ENCODE measurements around the gene NFRKB.
"Not testable (repeated sequence)": the region's sequence is repeated elsewhere in the genome, so short reads cannot be mapped to it uniquely, and the experiment has no call there.

Gene NFRKB

DNA sequence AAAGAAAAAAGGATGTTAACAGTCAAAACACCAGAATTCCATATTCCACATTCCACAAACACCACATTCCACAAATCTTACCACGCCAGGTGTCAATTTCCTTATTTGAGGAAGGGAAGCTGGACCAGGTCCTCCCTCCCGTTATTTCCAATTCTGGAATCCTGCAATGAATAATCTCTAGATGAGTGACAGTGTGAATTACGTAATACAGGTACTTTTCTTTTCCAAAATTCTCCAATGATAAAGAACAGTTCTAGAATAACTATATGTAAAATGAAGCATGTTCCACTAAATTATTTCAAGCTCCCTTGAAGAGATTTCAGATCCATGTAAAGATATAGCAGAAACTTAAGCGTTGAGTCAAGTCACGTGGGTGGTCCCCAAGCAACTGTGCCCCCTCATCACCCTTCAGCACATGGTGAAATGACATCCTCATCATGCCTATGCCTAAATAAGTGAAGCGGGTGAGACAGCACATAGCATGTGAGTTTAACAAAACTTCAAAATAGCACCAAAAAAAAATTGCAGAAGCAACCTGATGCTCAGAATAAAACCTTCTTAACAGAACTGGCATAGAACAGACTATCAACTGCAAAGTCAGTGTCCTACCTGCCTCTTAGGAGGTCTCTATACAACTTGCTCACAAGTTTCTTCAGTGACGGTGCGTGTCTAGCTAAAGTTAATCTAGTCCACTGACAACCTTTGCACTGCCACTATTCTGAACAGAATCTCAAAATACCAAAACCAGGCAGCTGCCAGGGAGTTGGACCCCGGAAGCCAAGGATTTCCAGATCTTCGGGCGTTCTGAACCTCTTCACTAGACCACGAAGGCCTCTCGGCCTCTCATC, 876 bp downstream of the NFRKB start:
- DNase-seq (ENCODE audit: low read depth in 2 of 2, low spot score in 1 of 2), result no peak

DNA sequence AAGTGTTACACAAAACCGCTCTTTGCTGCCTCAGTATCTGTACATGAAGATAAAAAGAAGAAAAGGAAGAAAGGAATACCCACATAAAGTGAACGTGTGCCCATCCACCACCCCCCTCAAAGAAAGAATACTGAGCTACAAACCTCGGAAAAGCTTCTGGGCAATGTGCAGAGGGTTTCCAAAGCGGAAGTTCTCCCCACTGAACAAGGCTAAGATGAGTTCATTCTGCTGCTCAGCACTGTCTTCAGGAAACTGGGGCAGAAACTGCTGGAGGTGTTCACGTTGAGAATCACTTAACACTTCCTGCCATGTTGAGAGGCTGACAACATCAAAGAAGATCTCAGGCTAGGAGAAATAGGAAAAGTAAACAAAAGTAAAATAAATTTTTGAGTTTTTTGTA, 6.9 kb downstream of the NFRKB start:
- no peak for DNase-seq (ENCODE audit: low read depth in 2 of 2, low spot score in 1 of 2)

DNA sequence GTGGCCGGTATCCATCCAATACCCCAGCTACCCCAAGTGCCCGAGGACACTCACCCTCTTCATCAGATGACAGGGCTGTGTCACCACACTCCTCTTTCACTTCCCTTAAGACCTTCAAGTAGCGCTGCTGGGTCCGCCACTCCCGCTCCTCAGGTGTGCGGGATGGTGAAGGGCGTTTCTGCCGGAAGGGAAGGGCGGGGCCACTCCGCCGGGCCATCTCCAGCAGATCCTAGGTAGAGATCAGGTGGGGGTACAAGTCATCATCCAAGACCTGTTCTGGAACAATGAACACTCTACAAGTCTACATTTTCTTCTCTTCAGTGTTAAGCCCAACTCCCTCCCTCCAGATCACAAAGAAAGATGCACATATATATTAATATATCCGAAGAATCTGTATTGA, 10.0 kb downstream of the NFRKB start:
- DNase-seq (ENCODE audit: low read depth in 2 of 2, low spot score in 1 of 2), result no peak

DNA sequence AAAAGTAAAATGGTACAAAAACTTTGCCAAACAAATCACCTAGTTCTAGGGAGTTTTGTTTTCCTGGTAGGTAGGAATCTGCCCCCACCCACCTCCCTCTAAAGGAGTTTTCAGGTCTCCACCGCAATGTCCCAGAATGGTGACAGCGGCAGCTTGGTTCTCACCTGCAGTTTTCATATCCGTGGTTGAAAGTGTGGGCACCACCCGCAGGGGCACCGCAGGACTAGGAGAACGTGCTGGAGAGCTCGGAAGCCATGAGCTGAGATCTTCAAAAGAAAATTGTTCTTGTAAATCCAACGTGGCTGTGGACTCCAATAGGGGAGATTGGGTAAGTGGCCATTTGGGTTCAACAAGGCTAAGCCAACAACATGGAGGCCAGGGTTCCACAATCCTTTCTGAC, 10.8 kb downstream of the NFRKB start:
- no peak for DNase-seq (ENCODE audit: low read depth in 2 of 2, low spot score in 1 of 2)

DNA sequence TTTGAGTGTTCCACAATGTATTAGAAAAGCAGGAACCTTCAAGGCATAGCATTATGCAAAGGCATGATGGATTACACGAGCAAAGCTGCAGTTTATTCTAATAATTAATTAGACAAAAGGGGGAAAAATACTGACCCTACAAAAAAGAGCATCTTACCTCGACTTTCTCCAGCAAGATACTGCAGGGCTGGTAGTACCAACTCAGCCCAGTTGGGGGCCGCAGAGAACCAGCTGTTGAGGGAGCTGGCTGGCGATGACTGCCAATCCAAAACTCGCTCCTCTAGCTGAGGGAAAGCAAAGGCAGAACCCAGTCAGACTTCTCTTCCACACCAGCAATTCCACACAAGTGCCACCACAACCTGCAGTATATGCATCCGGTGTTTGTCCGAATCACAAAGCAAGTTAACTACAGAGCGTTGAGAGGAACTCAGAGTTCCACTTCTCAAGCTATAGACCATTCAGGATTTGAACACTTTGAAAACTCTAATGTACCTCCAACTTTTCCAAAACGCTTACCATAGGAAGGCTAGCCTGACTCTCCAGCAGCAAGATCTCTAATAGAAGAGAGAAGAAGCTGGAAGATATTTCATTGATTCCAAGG, 13.7 kb downstream of the NFRKB start:
- no peak for DNase-seq (ENCODE audit: low read depth in 2 of 2, low spot score in 1 of 2)

DNA sequence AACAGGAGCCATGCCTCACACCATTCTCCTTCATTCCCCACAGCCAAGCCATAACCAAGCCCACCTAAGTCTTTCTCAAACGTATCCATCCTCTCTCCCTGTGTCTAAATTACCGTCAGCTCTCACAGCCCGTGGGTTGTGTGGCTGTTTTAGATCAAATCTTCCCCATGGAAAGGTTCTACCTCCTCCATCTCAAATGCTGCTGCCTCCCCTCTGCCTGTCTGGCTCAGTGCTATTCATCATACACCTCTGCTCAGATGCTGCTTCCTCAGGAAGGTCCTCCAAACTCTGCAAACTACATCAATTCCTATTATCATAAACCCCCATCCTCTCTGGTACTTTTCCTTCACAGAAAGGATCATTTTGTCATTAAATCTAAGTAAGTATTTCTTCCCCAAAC, 15.1 kb downstream of the NFRKB start:
- no peak for DNase-seq (ENCODE audit: low read depth in 2 of 2, low spot score in 1 of 2)

DNA sequence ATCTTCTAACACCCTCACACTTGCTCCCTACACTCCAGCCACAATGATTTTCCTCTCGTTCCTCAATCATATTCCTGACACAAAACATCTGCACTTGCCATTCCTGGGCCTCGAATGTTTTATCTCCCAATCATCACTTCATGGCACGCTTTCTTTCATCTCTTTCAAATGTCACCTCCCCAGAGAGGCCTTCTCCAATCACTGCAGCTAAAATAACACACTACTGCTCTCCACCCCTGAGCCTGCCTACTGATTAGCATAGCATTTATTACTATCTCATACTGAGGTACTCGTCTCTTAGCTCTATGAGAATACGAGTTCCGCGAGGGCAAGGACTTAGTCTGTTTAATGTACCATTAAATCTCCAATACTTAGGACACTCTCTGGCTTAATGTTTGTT, 23.5 kb downstream of the NFRKB start:
- DNase-seq (ENCODE audit: low read depth in 2 of 2, low spot score in 1 of 2), result no peak

DNA sequence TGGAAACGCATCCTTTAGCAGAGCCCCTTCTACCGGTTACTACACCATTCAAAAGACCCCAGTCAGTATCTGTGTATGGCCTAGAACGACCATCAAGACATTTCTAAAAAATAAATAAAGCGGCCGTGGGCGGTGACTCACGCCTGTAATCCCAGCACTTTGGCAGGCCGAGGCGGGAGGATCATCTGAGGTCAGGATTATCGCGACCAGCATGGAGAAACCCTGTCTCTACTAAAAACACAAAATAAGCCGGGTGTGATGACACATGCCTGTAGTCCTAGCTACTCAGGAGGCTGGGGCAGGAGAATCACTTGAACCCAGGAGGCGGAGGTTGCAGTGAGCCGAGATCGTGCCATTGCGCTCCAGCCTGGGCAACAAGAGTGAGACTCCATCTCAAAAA, 26.8 kb downstream of the NFRKB start:
- not testable (repeated sequence) for DNase-seq (ENCODE audit: low read depth in 2 of 2, low spot score in 1 of 2)

DNA sequence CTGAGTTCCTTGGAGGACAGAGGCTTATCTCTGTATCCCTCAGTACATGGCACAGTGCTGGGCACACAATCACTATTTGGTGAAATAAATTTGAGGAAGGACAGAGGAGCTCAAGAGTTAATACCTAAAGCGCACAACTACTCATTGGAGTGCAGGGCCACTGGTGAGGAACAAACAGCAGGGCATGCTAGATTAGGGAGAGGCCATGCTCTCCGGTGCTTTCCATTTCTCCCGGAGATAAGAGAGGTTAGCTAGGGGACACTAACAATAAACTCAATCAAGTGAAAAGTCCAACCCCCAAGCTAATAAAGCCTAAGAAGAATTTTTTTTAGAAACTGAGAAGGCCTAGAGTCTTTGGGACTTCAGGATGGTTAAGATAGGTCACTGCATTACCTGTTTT, 29.1 kb downstream of the NFRKB start:
- no peak for DNase-seq (ENCODE audit: low read depth in 2 of 2, low spot score in 1 of 2)

DNA sequence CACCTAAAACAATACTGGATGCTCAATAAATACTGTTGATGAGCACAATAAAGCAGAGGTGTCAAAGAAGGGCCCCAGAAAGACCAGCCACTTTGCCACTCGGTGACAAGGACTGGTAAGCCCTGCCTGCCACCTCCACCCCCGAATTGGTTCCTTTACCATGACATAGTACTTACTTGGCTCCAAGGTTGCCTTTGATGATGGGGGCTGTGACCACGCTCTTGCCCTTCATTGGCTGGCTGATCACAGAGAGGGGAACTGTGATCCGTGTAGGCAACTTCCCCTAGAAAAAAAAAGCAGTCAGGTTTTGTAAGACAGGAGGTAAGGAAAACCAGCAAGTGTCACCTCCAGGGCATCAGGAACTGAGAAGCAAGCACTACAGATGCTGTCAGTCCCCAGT, 29.7 kb downstream of the NFRKB start:
- DNase-seq (ENCODE audit: low read depth in 2 of 2, low spot score in 1 of 2), result no peak

DNA sequence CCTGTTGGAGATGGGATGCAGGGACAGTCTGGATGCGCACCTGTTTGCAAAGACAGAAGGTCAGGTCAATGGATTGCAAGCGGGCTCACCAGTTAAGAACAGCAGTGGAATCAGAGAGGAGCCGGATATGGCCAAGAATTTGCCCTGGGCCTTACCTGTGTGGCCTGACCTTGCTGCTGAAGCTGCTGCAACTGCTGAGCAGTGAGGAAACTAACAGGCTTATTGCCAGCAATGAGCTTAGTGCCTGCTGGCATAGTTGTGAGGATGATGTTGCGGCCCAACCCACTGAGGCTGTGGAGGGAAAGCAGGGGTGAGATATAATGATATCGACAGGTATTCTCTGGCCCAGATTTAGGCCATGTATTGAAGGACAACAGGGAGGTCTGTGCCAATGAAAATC, 30.6 kb downstream of the NFRKB start:
- no peak for DNase-seq (ENCODE audit: low read depth in 2 of 2, low spot score in 1 of 2)

DNA sequence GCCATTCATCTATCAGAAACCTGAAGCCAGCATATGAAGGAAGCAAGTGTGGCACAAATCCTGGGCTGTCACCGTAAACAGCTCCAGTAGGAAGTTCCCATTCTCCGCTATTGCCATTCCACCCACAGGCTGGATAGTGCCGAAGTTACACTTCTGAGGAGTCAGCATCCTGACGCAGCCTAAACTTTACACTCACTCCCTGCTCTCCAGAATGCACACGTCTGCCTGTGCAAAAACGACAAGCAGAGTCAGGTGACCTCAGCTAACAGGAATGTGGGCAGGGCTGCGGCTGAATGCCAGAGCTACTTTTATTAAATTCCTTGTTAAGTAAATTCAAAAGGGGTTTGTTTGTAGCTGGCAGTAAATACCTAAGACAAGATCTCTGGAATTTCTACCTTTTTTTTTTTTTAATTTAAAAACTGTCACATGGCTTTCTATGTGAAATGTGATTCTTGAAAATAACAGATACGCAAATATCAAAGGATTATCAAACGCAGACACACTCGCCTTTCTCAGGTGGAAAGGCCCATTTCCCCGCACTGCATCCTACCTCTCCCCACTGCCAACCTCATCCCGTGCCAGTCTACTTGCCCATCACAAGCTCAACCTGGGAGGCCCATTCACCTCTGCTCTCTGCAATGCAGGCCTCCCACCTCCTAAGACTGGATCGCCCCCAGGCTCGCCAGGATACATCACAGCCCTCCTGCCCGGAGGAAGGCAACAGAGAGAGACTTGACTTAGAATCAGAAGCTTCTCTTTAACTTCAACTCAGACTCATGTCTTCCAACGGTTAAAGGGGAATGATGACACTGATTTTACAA, 33.5 kb downstream of the NFRKB start:
- no peak for DNase-seq (ENCODE audit: low read depth in 2 of 2, low spot score in 1 of 2)

DNA sequence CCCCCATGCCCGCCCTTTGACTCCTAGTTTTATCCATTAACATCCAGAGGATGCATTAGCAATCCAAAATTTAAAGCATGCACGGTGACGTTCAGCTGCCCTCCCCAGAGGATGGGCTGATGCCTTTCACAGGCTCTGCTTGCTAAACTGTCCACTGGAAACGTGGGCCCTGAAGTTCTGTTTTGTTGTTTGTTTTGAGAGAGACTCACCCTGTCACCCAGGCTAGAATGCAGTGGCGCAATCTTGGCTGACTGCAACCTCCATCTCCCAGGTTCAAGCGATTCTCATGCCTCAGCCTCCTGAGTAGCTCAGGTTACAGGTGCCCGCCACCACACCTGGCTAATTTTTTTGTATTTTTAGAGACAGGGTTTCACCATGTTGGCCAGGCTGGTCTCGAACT, 39.3 kb downstream of the NFRKB start:
- DNase-seq (ENCODE audit: low read depth in 2 of 2, low spot score in 1 of 2), result no peak

DNA sequence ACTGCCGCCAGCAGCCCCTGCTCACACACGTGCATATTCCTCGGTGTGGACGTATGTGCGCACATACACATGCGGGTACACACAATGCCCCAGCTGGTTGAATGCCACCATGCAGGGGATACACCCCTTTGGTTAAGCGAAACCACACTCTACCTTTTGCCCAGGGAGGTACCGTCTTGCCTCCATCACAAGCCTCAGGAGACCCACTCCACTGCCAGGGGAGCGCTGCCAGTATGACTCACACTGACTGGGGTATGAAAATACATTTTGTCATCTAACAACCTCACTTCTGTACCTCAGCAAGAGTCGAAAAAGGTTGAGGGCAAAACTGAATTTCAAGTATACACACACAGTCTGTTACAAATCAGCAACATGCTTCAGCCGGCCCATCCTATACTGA, 40.3 kb downstream of the NFRKB start:
- no peak for DNase-seq (ENCODE audit: low read depth in 2 of 2, low spot score in 1 of 2)

DNA sequence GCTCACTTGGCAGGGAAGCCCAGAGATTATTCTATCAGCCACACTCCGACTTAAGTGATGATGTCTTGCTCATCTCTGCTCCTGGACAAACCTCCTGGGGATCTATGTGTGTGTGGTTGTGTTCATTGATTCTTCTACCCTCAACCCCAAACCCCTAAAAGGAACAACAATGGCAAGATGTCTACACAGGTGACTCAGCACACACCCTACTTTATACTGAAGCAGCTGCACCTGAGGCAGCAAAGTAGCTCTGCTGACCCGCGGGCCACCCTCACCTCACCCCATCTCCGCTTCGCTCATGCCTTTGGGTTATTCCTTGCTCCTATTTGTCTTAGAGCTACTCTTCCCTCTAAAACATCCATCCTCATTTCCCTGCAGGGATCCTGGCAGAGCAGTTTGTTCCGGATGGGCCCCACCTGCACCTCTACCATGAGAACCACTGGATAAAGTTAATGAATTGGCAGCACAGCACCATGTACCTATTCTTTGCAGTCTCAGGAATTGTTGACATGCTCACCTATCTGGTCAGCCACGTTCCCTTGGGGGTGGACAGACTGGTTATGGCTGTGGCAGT, 41.1 kb downstream of the NFRKB start:
- no peak for DNase-seq (ENCODE audit: low read depth in 2 of 2, low spot score in 1 of 2)

DNA sequence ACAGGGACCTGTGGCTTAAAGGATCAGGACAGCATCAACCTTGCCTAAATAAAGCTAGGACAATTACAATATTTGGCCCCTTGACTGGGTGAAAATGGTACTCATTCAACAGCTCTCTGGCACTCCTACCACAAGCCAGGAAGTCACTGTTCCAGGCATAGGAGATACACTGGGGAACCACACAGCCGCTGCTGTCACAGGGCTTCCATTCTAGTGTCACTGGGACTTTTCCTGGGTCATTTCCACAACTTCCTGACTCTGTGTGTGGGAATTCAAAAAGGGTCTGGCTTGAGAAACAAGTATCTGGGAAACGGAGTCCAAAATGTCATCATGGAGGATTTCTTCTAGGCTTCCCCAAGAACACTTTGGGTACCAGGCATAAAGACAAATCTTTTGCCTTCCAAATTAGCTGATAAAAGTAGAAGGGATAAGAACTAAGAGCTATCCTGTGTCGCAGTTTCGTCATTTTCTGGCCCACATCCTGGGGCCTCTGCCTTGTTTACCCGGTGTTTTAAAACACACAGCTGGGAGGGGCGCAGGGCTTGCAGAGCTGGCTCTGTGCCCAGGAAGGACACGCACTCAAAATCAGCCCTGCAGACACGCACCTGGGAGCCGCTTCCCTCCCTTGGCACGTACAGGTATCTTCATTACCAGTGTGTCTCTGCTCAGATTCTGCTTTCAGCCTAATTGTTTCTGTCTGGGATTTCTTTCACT, 41.7 kb downstream of the NFRKB start:
- no peak for DNase-seq (ENCODE audit: low read depth in 2 of 2, low spot score in 1 of 2)

DNA sequence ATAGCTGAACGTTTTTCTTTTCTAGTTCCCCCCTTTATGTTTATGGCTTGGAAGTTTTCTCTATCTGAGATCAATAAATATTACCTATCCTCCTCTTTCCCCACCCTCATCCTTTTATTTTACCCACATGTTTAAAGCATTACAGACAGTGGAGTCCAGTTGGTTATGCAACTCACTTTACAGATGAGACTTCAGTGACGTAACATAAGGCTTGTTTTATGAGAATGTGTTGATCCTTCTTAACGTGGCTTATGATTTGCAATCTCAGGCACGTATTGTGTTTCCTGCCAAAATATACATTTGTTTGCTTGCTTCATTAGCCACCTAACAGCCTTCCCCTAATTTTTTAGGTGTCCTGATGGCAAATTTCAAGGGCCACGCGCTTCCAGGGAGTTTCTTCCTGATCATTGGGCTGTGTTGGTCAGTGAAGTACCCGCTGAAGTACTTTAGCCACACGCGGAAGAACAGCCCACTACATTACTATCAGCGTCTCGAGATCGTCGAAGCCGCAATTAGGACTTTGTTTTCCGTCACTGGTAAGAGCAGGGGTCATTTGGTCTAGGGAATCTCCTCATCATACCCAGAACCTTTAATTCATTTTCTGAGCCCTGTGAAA, 43.1 kb downstream of the NFRKB start:
- no peak for DNase-seq (ENCODE audit: low read depth in 2 of 2, low spot score in 1 of 2)

DNA sequence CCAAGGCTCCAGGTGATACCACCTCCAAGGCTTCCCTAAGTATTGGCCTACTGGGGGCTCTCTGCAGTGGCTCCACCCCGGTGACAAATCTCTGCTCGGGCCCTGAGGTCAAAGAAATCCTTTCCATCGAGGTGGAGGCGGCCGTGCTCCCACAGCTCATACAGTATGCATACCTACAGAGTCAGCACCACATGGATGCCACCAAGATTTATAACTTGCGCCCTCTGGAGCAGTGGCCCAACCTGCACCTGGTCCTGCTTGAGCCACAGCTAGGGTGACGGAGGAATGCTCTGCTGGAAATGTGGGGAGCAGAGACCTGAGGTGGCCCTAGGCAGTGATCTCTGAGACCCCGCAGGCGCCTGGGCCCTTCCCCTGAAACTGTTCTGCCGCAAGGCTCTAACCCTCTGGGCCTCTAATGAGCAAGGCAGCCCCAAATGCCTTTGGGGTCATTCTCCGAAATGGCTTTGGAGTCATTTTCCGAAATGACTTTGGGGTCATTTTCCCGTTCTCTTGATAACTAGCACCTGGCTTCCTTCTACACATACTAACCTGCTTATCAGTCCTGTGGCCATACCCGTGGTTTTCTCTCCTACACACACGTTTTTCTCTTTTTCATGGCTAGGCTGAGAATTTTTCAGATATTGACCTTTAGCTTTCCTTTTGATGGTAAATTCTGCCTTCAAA, 45.8 kb downstream of the NFRKB start:
- no peak for DNase-seq (ENCODE audit: low read depth in 2 of 2, low spot score in 1 of 2)

DNA sequence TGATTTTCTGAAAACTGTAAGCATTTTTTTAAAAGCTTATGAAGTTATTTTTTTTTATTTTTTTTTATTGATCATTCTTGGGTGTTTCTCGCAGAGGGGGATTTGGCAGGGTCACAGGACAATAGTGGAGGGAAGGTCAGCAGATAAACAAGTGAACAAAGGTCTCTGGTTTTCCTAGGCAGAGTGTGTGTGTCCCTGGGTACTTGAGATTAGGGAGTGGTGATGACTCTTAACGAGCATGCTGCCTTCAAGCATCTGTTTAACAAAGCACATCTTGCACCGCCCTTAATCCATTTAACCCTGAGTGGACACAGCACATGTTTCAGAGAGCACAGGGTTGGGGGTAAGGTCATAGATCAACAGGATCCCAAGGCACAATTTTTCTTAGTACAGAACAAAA, 48.0 kb downstream of the NFRKB start:
- not testable (repeated sequence) for DNase-seq (ENCODE audit: low read depth in 2 of 2, low spot score in 1 of 2)
